CD4-positive, alpha-beta T cell treated with Interleukin-17A for 1 hour (primary cell): ENCODE measurements around the gene USP8.
"Not testable (repeated sequence)": the region's sequence is repeated elsewhere in the genome, so short reads cannot be mapped to it uniquely, and the experiment has no call there.

Experiments
- DNase-seq: peaks from one replicate; pipeline ENCODE4 v3.0.0-alpha.2; 2020

Gene USP8

GRCh38 chr15:50424066-50424890, at the start of gene USP8:
Gene USP8, plus strand, starts transcription at chr15:50424405. Its CDS starts 14,669 bp downstream, at chr15:50439074.
- peak; percentile 93 for DNase-seq

GRCh38 chr15:50377867-50378751, 46.1 kb upstream of the USP8 start:
- no peak for DNase-seq

GRCh38 chr15:50378776-50379175, 45.4 kb upstream of the USP8 start:
- no peak for DNase-seq

- not testable (repeated sequence) for DNase-seq
Measured at GRCh38 chr15:50379413-50379812, 44.8 kb upstream of the USP8 start.

- no peak for DNase-seq
Measured at GRCh38 chr15:50380089-50380488, 44.1 kb upstream of the USP8 start.

- DNase-seq, result no peak
Measured at GRCh38 chr15:50381438-50381837, 42.8 kb upstream of the USP8 start.

- DNase-seq, result not testable (repeated sequence)
Measured at GRCh38 chr15:50382408-50382807, 41.8 kb upstream of the USP8 start.

- DNase-seq, result peak; percentile 1
Measured at GRCh38 chr15:50390554-50391264, 33.5 kb upstream of the USP8 start.

- DNase-seq, result not testable (repeated sequence)
Measured at GRCh38 chr15:50391561-50391960, 32.6 kb upstream of the USP8 start.

- DNase-seq, result no peak
Measured at GRCh38 chr15:50411870-50412269, 12.3 kb upstream of the USP8 start.

- DNase-seq, result no peak
Measured at GRCh38 chr15:50414624-50415023, 9.6 kb upstream of the USP8 start.

GRCh38 chr15:50415752-50416404, 8.3 kb upstream of the USP8 start:
- DNase-seq, result no peak

- DNase-seq, result no peak
Measured at GRCh38 chr15:50416890-50417289, 7.3 kb upstream of the USP8 start.

GRCh38 chr15:50418041-50418583, 6.1 kb upstream of the USP8 start:
- no peak for DNase-seq

GRCh38 chr15:50425219-50425618, 1.0 kb downstream of the USP8 start:
- no peak for DNase-seq

GRCh38 chr15:50425678-50426246, 1.6 kb downstream of the USP8 start:
- DNase-seq, result not testable (repeated sequence)

GRCh38 chr15:50426428-50426827, 2.2 kb downstream of the USP8 start:
- DNase-seq, result no peak

- DNase-seq, result no peak
Measured at GRCh38 chr15:50431204-50431603, 7.0 kb downstream of the USP8 start.

- no peak for DNase-seq
Measured at GRCh38 chr15:50432230-50432629, 8.0 kb downstream of the USP8 start.

GRCh38 chr15:50435772-50436171, 11.6 kb downstream of the USP8 start:
- no peak for DNase-seq

GRCh38 chr15:50438251-50438650, 14.0 kb downstream of the USP8 start:
- no peak for DNase-seq

- DNase-seq, result no peak
Measured at GRCh38 chr15:50440932-50441331, 16.7 kb downstream of the USP8 start.
